Prostate gland (tissue), 2 donors: ENCODE measurements around the gene FCER1G.

ENCODE experiments used
- POLR2A ChIP-seq: fragments of 450-650 bp; IDR thresholded peaks from one replicate; pipeline ENCODE4 v1.6.1; 2016; ENCODE audit warnings: antibody characterized with exemption, mild to moderate bottlenecking
- POLR2AphosphoS5 ChIP-seq: sonication (generic); formaldehyde crosslinking; IDR thresholded peaks from one replicate; pipeline ENCODE4 v1.6.1; 2017; ENCODE audit warnings: antibody characterized with exemption
- TF ChIP-seq, protein P1 (sequence below), 4 experiments: fragments of 200-600 bp in 2 of 4; fragments of 450-650 bp in 2 of 4; sonication (generic) in 2 of 4; IDR thresholded peaks; 1 replicate in 3 of 4; 2 replicates in 1 of 4; pipeline ENCODE4 v1.5.1; 2016 to 2019; ENCODE audit warnings: antibody characterized with exemption in 4 of 4, mild to moderate bottlenecking in 2 of 4, moderate library complexity in 2 of 4

GRCh38 chr1:161233102-161233501 is 18.0 kb downstream of the FCER1G start:
- TF ChIP-seq, protein P1, sequence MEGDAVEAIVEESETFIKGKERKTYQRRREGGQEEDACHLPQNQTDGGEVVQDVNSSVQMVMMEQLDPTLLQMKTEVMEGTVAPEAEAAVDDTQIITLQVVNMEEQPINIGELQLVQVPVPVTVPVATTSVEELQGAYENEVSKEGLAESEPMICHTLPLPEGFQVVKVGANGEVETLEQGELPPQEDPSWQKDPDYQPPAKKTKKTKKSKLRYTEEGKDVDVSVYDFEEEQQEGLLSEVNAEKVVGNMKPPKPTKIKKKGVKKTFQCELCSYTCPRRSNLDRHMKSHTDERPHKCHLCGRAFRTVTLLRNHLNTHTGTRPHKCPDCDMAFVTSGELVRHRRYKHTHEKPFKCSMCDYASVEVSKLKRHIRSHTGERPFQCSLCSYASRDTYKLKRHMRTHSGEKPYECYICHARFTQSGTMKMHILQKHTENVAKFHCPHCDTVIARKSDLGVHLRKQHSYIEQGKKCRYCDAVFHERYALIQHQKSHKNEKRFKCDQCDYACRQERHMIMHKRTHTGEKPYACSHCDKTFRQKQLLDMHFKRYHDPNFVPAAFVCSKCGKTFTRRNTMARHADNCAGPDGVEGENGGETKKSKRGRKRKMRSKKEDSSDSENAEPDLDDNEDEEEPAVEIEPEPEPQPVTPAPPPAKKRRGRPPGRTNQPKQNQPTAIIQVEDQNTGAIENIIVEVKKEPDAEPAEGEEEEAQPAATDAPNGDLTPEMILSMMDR (IDR thresholded peaks at IDR 0.05) = no peak
- TF ChIP-seq POLR2AphosphoS5 (no peak), POLR2A (no peak)
